ENCODE measurements around the gene TTF2.

- no peak for TF ChIP-seq EZH2 (IDR thresholded peaks at IDR 0.05; ENCODE audit: insufficient read depth, poor library complexity, severe bottlenecking)
- no peak for TF ChIP-seq EZH2phosphoT487 (IDR thresholded peaks at IDR 0.05; ENCODE audit: insufficient read depth, low read depth)
These were observed 24.1 kb upstream of the TTF2 start for GRCh38 chr1:117036018-117036461.

Data from GM23248 (cell line).